IMR-90 (cell line): ENCODE measurements around the gene VPS37C.
"Not testable (repeated sequence)": the region's sequence is repeated elsewhere in the genome, so short reads cannot be mapped to it uniquely, and the experiment has no call there.

Experiments
- MAFK ChIP-seq: IDR thresholded peaks from 2 replicates; pipeline ENCODE4 v1.6.1; 2012; ENCODE audit warnings: low read depth, low read length, improper control_type of control experiment
- TF ChIP-seq, protein P1 (sequence below): conservative IDR thresholded peaks from 2 replicates; pipeline ENCODE4 v1.5.1; 2012; ENCODE audit warnings: mild to moderate bottlenecking, low read depth, low read length, improper control_type of control experiment

DNA sequence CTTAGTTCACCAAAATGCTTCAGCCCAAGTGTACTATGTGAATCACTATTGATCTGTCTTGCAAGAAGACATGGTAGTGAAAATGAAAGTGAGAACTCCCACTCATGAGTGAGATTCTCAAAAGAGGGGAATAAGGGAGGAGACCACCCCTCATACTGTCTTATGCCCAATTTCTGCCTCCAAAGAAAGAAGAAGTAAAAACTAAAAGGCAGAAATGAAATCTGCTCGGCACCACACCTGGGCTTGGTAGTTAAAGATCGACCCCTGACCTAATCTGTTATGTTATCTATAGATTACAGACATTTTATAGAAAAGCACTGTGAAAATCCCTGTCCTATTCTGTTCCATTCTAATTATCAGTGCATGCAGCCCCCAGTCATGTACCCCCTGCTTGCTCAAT is 63.0 kb downstream of the VPS37C start:
- TF ChIP-seq, protein P1, sequence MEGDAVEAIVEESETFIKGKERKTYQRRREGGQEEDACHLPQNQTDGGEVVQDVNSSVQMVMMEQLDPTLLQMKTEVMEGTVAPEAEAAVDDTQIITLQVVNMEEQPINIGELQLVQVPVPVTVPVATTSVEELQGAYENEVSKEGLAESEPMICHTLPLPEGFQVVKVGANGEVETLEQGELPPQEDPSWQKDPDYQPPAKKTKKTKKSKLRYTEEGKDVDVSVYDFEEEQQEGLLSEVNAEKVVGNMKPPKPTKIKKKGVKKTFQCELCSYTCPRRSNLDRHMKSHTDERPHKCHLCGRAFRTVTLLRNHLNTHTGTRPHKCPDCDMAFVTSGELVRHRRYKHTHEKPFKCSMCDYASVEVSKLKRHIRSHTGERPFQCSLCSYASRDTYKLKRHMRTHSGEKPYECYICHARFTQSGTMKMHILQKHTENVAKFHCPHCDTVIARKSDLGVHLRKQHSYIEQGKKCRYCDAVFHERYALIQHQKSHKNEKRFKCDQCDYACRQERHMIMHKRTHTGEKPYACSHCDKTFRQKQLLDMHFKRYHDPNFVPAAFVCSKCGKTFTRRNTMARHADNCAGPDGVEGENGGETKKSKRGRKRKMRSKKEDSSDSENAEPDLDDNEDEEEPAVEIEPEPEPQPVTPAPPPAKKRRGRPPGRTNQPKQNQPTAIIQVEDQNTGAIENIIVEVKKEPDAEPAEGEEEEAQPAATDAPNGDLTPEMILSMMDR, result not testable (repeated sequence)
- not testable (repeated sequence) for TF ChIP-seq MAFK
